Peyer's patch (tissue), 4 donors: Measurements from ENCODE around the gene RHOA. TPM values are rescaled to one million over a fixed set of nuclear protein-coding genes. Genes with fewer than 3 reads are reported as not detected.

ENCODE experiments used
- DNase-seq, 3 donors: peaks; one replicate each; pipeline ENCODE4 v3.0.0-alpha.2; 2017 to 2019
- H3K27ac ChIP-seq, 4 donors: fragments of 200-600 bp; sonication (generic); one replicate each; pipeline ENCODE4 v1.5.1; 2016 to 2019
- H3K27me3 ChIP-seq, 2 donors: fragments of 200-600 bp; sonication (generic); one replicate each; pipeline ENCODE4 v1.5.1; 2019
- H3K36me3 ChIP-seq, 3 donors: fragments of 200-600 bp; sonication (generic); one replicate each; pipeline ENCODE4 v1.5.1; 2016 to 2019
- H3K4me1 ChIP-seq, 4 donors: fragments of 200-600 bp; sonication (generic); one replicate each; pipeline ENCODE4 v1.5.1; 2016 to 2019
- H3K4me3 ChIP-seq, 4 donors: fragments of 200-600 bp; sonication (generic); 1 replicate in 3 of 4; 2 replicates in 1 of 4; pipeline ENCODE4 v1.5.1; 2016 to 2019; ENCODE audit warnings: mild to moderate bottlenecking in 1 of 4
- H3K9me3 ChIP-seq, 4 donors: fragments of 200-600 bp; sonication (generic); one replicate each; pipeline ENCODE4 v1.5.1; 2016 to 2019; ENCODE audit warnings: mild to moderate bottlenecking in 1 of 4
- CTCF ChIP-seq, 6 experiments: fragments of 450-650 bp in 4 of 6; fragments of 200-600 bp in 2 of 6; sonication (generic) in 1 of 6; IDR thresholded peaks; one replicate each; pipeline ENCODE4 v1.5.1; 2017 to 2019; ENCODE audit warnings: antibody characterized with exemption in 6 of 6, mild to moderate bottlenecking in 3 of 6, moderate library complexity in 1 of 6
- POLR2A ChIP-seq, 2 donors: fragments of 450-650 bp; IDR thresholded peaks; one replicate each; pipeline ENCODE4 v1.5.1; 2017; ENCODE audit warnings: antibody characterized with exemption in 2 of 2, mild to moderate bottlenecking in 2 of 2, moderate library complexity in 2 of 2
- total RNA-seq, 4 donors: library from RNA; depleted of rRNA; stranded (reverse); fragments of >200 nt; gene quantifications; one replicate each; pipeline ENCODE4 v1.1.0, GENCODE V29; 2016

Gene RHOA
- total RNA-seq, 4 donors from 2014 or later: 223 to 294 (median 274) TPM

DNA sequence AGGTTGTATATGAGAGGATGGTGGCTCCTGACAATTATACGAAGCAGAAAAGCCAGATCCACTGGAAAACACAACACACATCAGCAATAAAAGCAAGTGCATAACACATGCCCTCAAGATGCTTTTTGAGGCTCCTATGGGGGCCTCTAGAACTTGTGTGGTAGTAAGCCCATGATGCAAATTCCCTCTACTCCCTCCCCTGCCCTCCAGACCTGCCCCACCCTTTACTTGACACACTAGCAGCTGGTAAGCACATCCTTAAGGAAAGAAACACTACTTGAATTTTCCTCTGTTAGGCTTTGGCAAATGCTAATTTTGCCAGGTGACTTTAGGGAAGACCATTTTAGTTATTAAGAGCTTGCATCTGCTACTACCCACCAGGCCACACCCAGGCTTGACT lies 101.1 kb downstream of the RHOA start:
- H3K4me1 ChIP-seq: no peaks in the 10 kb centered on the region
- peaks cover 0 to 86% (median 0%) of the 10 kb centered on the region in 3 donors for H3K36me3 ChIP-seq
- H3K27me3 ChIP-seq: no peaks in the 10 kb centered on the region
- TF ChIP-seq POLR2A (IDR thresholded peaks at IDR 0.05): no peak
- TF ChIP-seq CTCF (IDR thresholded peaks at IDR 0.05): no peak
- no peaks in the 10 kb centered on the region for H3K9me3 ChIP-seq
- H3K4me3 ChIP-seq: no peak overlapping the region
- no peak overlapping the region for H3K27ac ChIP-seq
- DNase-seq: no peak

Other genes with a start within 250 kb of the RHOA start
- gene CCDC71, start 245.6 kb downstream of the RHOA start, total RNA-seq: 10 to 100 TPM; 12.4 to 39.3 (median 37.5) TPM
- 10 to 100 TPM in 1 of 4 donors, 1 to 10 TPM in 3; 3.9 to 13.7 (median 9.5) TPM for gene KLHDC8B, start 240.4 kb downstream of the RHOA start, total RNA-seq
- gene C3orf62, start 134.7 kb downstream of the RHOA start, total RNA-seq: 10 to 100 TPM in 1 of 4 donors, 1 to 10 TPM in 3; 4.4 to 24.8 (median 5.3) TPM
- 100 to 1,000 TPM in 1 of 4 donors, 10 to 100 TPM in 3; 26.3 to 106 (median 47.5) TPM for gene USP4, start 71.9 kb downstream of the RHOA start, total RNA-seq
- gene GPX1, start 53.6 kb downstream of the RHOA start, total RNA-seq: 100 to 1,000 TPM; 104 to 161 (median 130) TPM
- gene TCTA, start 447 bp upstream of the RHOA start, total RNA-seq: 10 to 100 TPM; 12.4 to 56.4 (median 40.9) TPM
- gene AMT, start 10.5 kb upstream of the RHOA start, total RNA-seq: 10 to 100 TPM; 13.3 to 32.9 (median 25.1) TPM
- 1 to 10 TPM in 3 of 4 donors, not detected in 1; 2.0 to 7.7 (median 7.6) TPM for gene NICN1, start 17.3 kb upstream of the RHOA start, total RNA-seq
- 10 to 100 TPM; 11.6 to 79.2 (median 62.6) TPM for gene DAG1, start 58.3 kb upstream of the RHOA start, total RNA-seq
- gene BSN, start 142.5 kb upstream of the RHOA start, total RNA-seq: 1 to 10 TPM in 1 of 4 donors, under 1 TPM in 3; 0.18 to 3.3 (median 0.85) TPM